Ishikawa (cell line): ENCODE data around the gene TLE3.

Experiments used
- CEBPB ChIP-seq: IDR thresholded peaks from 2 replicates; pipeline ENCODE4 v1.6.1; 2012
- CREB1 ChIP-seq: IDR thresholded peaks from 2 replicates; pipeline ENCODE4 v1.6.1; 2012; ENCODE audit warnings: low read depth
- EGR1 ChIP-seq: IDR thresholded peaks from 2 replicates; pipeline ENCODE4 v1.6.1; 2012
- EP300 ChIP-seq: IDR thresholded peaks from 2 replicates; pipeline ENCODE4 v1.6.1; 2012; ENCODE audit warnings: borderline replicate concordance
- FOXM1 ChIP-seq: IDR thresholded peaks from 2 replicates; pipeline ENCODE4 v1.6.1; 2012; ENCODE audit warnings: low read depth, borderline replicate concordance
- MAX ChIP-seq: IDR thresholded peaks from 2 replicates; pipeline ENCODE4 v1.6.1; 2012
- NFIC ChIP-seq: IDR thresholded peaks from 2 replicates; pipeline ENCODE4 v1.6.1; 2012
- RAD21 ChIP-seq: IDR thresholded peaks from 2 replicates; pipeline ENCODE4 v1.6.1; 2012; ENCODE audit warnings: low read depth
- REST ChIP-seq: IDR thresholded peaks from 2 replicates; pipeline ENCODE4 v1.6.1; 2012; ENCODE audit warnings: low read depth, mild to moderate bottlenecking
- TAF1 ChIP-seq: IDR thresholded peaks from 2 replicates; pipeline ENCODE4 v1.6.1; 2012; ENCODE audit warnings: low read depth, mild to moderate bottlenecking
- TCF12 ChIP-seq: IDR thresholded peaks from 2 replicates; pipeline ENCODE4 v1.6.1; 2012; ENCODE audit warnings: low read depth
- TEAD4 ChIP-seq: IDR thresholded peaks from 2 replicates; pipeline ENCODE4 v1.6.1; 2012
- USF1 ChIP-seq: IDR thresholded peaks from 2 replicates; pipeline ENCODE4 v1.6.1; 2012
- YY1 ChIP-seq: IDR thresholded peaks from 2 replicates; pipeline ENCODE4 v1.6.1; 2012; ENCODE audit warnings: low read depth
- ZBTB7A ChIP-seq: IDR thresholded peaks from 2 replicates; pipeline ENCODE4 v1.6.1; 2012; ENCODE audit warnings: low read depth

Gene TLE3

GRCh38 chr15:70099967-70100473 is 2.3 kb upstream of the TLE3 start:
- TF ChIP-seq RAD21 = no peak
- no peak for TF ChIP-seq NFIC

- peak; percentile 72; the same call in 1 of the 2 replicates for TF ChIP-seq CREB1
- peak; percentile 81 for TF ChIP-seq EP300
- no peak for TF ChIP-seq EGR1
- TF ChIP-seq FOXM1 = 0 out of 2 replicates have a peak, but pooled peaks have one; percentile 55
- TF ChIP-seq TEAD4 = peak; percentile 78
- peak; percentile 93 for TF ChIP-seq NFIC
- TF ChIP-seq TCF12 = peak; percentile 91
- peak; percentile 87 for TF ChIP-seq YY1
- peak; percentile 93 for TF ChIP-seq TAF1
- peak; percentile 5; the same call in 1 of the 2 replicates for TF ChIP-seq CEBPB
- no peak for TF ChIP-seq ZBTB7A
- TF ChIP-seq USF1 = peak; percentile 69
- peak; percentile 73; the same call in 1 of the 2 replicates for TF ChIP-seq MAX
- 0 out of 2 replicates have a peak, but pooled peaks have one; percentile 8 for TF ChIP-seq RAD21
- TF ChIP-seq REST = no peak
Measured at GRCh38 chr15:70099167-70099966, 1.6 kb upstream of the TLE3 start.

- TF ChIP-seq USF1 (no peak), FOXM1 (no peak)
Measured at GRCh38 chr15:70098461-70099166, 897 bp upstream of the TLE3 start.

GRCh38 chr15:70098153-70098460 is 390 bp upstream of the TLE3 start:
- TF ChIP-seq MAX = no peak
- TF ChIP-seq YY1 = no peak
- TF ChIP-seq RAD21 = no peak
- no peak for TF ChIP-seq EGR1
- no peak for TF ChIP-seq TAF1
- no peak for TF ChIP-seq USF1
- TF ChIP-seq TCF12 = no peak

- TF ChIP-seq REST (no peak), YY1 (no peak), TCF12 (no peak), MAX (no peak), CREB1 (no peak), NFIC (no peak), TEAD4 (no peak), EGR1 (no peak), RAD21 (no peak), TAF1 (no peak), FOXM1 (no peak), USF1 (no peak)
Measured at GRCh38 chr15:70097063-70097320, 725 bp downstream of the TLE3 start.
